ENCODE measurements around the gene ZNF746. TPM values are rescaled to one million over a fixed set of nuclear protein-coding genes. Genes with fewer than 3 reads are reported as not detected.

The ZNF746 gene
- total and polyA plus RNA-seq, 2 of the 13 experiments (the other 11 are each of a cell fraction or from before 2014, with no cell fraction given), result 3.8 to 8.1 TPM

- TF ChIP-seq TERF1 (CRISPR knock-in tag; IDR thresholded peaks at IDR 0.05) (no peak), ZFP1 (CRISPR knock-in tag; IDR thresholded peaks at IDR 0.05) (no peak), MIER2 (CRISPR knock-in tag; IDR thresholded peaks at IDR 0.05) (no peak), ZNF576 (CRISPR knock-in tag; IDR thresholded peaks at IDR 0.05) (no peak), ZNF652 (CRISPR knock-in tag; IDR thresholded peaks at IDR 0.05; ENCODE audit: borderline replicate concordance, low read depth) (no peak), PAWR (CRISPR knock-in tag; IDR thresholded peaks at IDR 0.05; ENCODE audit: borderline replicate concordance) (no peak), ZSCAN29 (CRISPR knock-in tag; conservative IDR thresholded peaks at IDR 0.05) (no peak), GTF2F1 (IDR thresholded peaks at IDR 0.05; ENCODE audit: low read length) (no peak), DMTF1 (CRISPR knock-in tag; IDR thresholded peaks at IDR 0.05) (no peak), TEF (CRISPR knock-in tag; IDR thresholded peaks at IDR 0.05) (no peak), ZNF883 (CRISPR knock-in tag; IDR thresholded peaks at IDR 0.05; ENCODE audit: not compliant biosample characterization) (peak; percentile 68), ZNF564 (CRISPR knock-in tag; IDR thresholded peaks at IDR 0.05) (no peak), CSRNP1 (CRISPR knock-in tag; IDR thresholded peaks at IDR 0.05) (no peak), ZNF235 (CRISPR knock-in tag; IDR thresholded peaks at IDR 0.05; ENCODE audit: borderline replicate concordance) (no peak), CHD2 (IDR thresholded peaks at IDR 0.05; ENCODE audit: low read depth, low read length) (no peak), ZNF549 (CRISPR knock-in tag; IDR thresholded peaks at IDR 0.05) (no peak), ARNT (IDR thresholded peaks at IDR 0.05) (no peak), PPARG (CRISPR knock-in tag; conservative IDR thresholded peaks at IDR 0.05) (no peak), SCMH1 (CRISPR knock-in tag; IDR thresholded peaks at IDR 0.05; ENCODE audit: borderline replicate concordance) (no peak), ZFYVE20 (CRISPR knock-in tag; IDR thresholded peaks at IDR 0.05; ENCODE audit: borderline replicate concordance, low read depth) (no peak), NFRKB (IDR thresholded peaks at IDR 0.05) (no peak), ZNF766 (CRISPR knock-in tag; IDR thresholded peaks at IDR 0.05; ENCODE audit: borderline replicate concordance) (no peak), ZNF329 (CRISPR knock-in tag; IDR thresholded peaks at IDR 0.05; ENCODE audit: low read depth) (no peak), ZSCAN30 (CRISPR knock-in tag; IDR thresholded peaks at IDR 0.05) (no peak), HMG20A (CRISPR knock-in tag; IDR thresholded peaks at IDR 0.05; ENCODE audit: borderline replicate concordance) (no peak), ZNF740 (CRISPR knock-in tag; IDR thresholded peaks at IDR 0.05) (no peak)
These were observed 36.9 kb downstream of the ZNF746 start, which contains the start of gene ZNF777 (continued) for GRCh38 chr7:149460493-149461277.
